Testis (tissue), 3 donors: ENCODE measurements around the gene SHISA6. TPM values are rescaled to one million over a fixed set of nuclear protein-coding genes. Genes with fewer than 3 reads are reported as not detected.

Experiments used
- DNase-seq: peaks from one replicate; pipeline ENCODE4 v3.0.0-alpha.2; 2019
- H3K27ac ChIP-seq, 2 donors: fragments of 200-600 bp; sonication (generic); one replicate each; pipeline ENCODE4 v1.5.1; 2019
- H3K27me3 ChIP-seq: fragments of 200-600 bp; sonication (generic); one replicate; pipeline ENCODE4 v1.5.1; 2019
- H3K36me3 ChIP-seq: fragments of 200-600 bp; sonication (generic); one replicate; pipeline ENCODE4 v1.5.1; 2017; ENCODE audit warnings: low read depth; ENCODE audit errors: missing control alignments
- H3K4me1 ChIP-seq: fragments of 200-600 bp; sonication (generic); one replicate; pipeline ENCODE4 v1.5.1; 2019
- H3K4me3 ChIP-seq, 2 donors: fragments of 200-600 bp; sonication (generic); one replicate each; pipeline ENCODE4 v1.5.1; 2017 to 2019
- H3K9me3 ChIP-seq: fragments of 200-600 bp; sonication (generic); one replicate; pipeline ENCODE4 v1.5.1; 2017
- CTCF ChIP-seq, 3 experiments: fragments of 450-650 bp in 2 of 3; fragments of 200-600 bp in 1 of 3; sonication (generic) in 1 of 3; IDR thresholded peaks; one replicate each; pipeline ENCODE4 v1.5.1; 2016 to 2019; ENCODE audit warnings: antibody characterized with exemption in 3 of 3, mild to moderate bottlenecking in 2 of 3, moderate library complexity in 1 of 3
- POLR2A ChIP-seq: fragments of 450-650 bp; IDR thresholded peaks from one replicate; pipeline ENCODE4 v1.6.1; 2017; ENCODE audit warnings: antibody characterized with exemption, mild to moderate bottlenecking, moderate library complexity
- WGBS, 2 donors: methylation state at CpG; one replicate each; pipeline ENCODE4 v1.1.5; 2018; 5-methylcytosine and 5-hydroxymethylcytosine counted together
- intact Hi-C: fragments of 100-400 bp; cut with DNase I; formaldehyde crosslinking; loops from one replicate; pipeline ENCODE4 v1.15.1; 2023; ENCODE audit warnings: low total_unique reads
- polyA plus RNA-seq: library from polyadenylated mRNA; stranded (reverse); fragments of 350-450 nt; fragmentation: Illumina TruSeq; extraction: RNeasy Lipid Tissue Mini Kit (QIAGEN cat#74804); gene quantifications from one replicate; pipeline ENCODE4 v1.2.3, GENCODE V29; 2014; ENCODE audit warnings: low read depth, low replicate concordance; ENCODE audit not compliant: insufficient read depth
- total RNA-seq, 2 donors: library from RNA; depleted of rRNA; stranded (reverse); fragments of >200 nt; gene quantifications; one replicate each; pipeline ENCODE4 v1.2.3, GENCODE V29; 2016

Gene SHISA6
- total and polyA plus RNA-seq, 3 donors from 2014 or later: 4.0 to 10.3 (median 7.5) TPM

GRCh38 chr17:11238705-11239104 lies 2.3 kb upstream of the SHISA6 start:
- intact Hi-C loops: no loop called here
- 25 to 27% methylated on average over 4 of the region's 4 CpGs for WGBS, 2 donors
- TF ChIP-seq POLR2A (no peak), CTCF (IDR thresholded peaks at IDR 0.05) (no peak)
- DNase-seq: no peak
- H3K36me3 ChIP-seq: no peaks in the 10 kb centered on the region
- no peak overlapping the region for H3K4me3 ChIP-seq
- no peaks in the 10 kb centered on the region for H3K9me3 ChIP-seq
- no peak overlapping the region for H3K27ac ChIP-seq
- H3K27me3 ChIP-seq: no peaks in the 10 kb centered on the region
- H3K4me1 ChIP-seq: no peaks in the 10 kb centered on the region

DNA sequence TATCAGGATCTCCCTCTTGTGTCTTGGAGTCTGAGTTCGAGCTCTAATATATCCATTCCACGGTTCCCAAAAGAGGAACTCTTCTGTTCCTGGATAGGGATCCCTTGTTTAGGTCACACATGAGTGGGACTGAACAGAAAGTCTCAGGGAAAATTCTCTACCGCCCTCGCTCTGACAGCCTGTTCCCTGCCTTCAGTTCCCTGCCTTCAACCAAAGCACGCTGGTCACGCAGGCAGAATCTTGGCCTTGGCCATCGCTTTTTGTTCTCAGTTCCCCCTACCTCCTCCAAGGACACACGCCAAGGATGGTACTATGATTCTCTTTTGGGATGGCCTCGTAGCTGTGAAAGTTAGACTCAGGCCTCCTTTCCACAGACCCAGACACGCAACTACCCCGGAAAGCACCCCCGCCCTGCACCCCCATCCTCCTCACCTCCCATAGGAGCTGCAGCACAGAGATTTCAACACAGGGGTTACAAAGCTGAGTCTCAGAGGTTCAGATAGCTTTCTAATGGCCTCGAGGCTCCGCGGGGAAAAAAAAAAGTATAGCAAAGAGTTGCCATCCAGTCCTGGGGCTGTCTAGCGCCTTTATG lies 1.5 kb upstream of the SHISA6 start:
- H3K9me3 ChIP-seq: no peaks in the 10 kb centered on the region
- H3K27ac ChIP-seq: peak overlapping the region in 1 of 2 donors; percentile 59
- peak; percentile 27 for DNase-seq
- no peaks in the 10 kb centered on the region for H3K36me3 ChIP-seq
- intact Hi-C loops: no loop called here
- TF ChIP-seq CTCF (IDR thresholded peaks at IDR 0.05) (no peak), POLR2A (no peak)
- H3K4me1 ChIP-seq: no peaks in the 10 kb centered on the region
- H3K27me3 ChIP-seq: no peaks in the 10 kb centered on the region
- 6 to 12% methylated on average over 16 of the region's 16 CpGs for WGBS, 2 donors
- peak overlapping the region; percentile 54 to 56 for H3K4me3 ChIP-seq

DNA sequence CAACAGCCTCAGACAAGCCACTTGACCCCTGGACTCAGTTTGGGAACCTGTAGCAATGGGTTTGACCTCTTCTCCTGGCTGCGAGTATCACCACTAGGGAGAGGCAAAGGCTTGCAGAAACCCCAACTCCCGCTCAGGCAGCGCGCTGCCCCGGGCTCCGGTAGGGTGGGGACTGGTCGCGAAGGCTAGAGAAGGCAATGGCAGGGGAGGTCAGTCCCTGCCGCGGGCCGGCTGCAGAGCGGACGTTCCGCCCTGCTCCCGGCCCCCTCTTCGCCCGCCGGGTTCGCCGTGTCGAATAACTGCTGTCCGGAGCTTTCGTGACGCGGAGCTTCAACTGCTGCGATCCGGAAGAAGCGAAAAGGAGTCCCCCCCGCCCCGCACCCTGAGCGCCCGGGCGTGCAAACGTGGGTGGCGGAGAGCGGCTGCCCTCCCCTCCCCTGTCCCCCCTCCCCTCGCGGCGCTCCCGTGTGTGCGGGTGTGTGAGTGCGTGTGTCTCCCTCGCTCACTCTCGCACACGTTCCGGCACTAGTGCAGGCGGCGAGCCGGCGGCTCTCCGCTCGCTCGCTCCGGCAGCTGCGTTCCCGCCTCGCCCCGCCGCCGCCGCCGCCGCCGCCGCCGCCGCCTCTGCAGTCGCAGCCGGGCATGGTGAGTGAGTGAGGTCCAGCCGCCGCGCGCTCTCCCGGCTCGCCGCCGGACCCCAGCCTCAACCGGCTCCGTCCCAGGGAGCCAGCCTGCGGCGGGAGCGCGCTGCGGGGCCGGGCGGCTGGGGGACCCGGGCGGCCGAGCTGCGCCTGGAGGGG lies 772 bp upstream of the SHISA6 start:
- TF ChIP-seq CTCF (IDR thresholded peaks at IDR 0.05): peak in 1 of 3 experiments; percentile 21
- TF ChIP-seq POLR2A: no peak
- no peaks in the 10 kb centered on the region for H3K36me3 ChIP-seq
- H3K27me3 ChIP-seq: no peaks in the 10 kb centered on the region
- H3K27ac ChIP-seq: peak overlapping the region; percentile 1 to 59
- intact Hi-C loops: no loop called here
- no peaks in the 10 kb centered on the region for H3K9me3 ChIP-seq
- DNase-seq: peak; percentile 49
- H3K4me1 ChIP-seq: no peaks in the 10 kb centered on the region
- H3K4me3 ChIP-seq: peak overlapping the region; percentile 54 to 56
- WGBS, 2 donors: 1% methylated on average over 26 of the region's 90 CpGs; no CpG with 5 or more reads in 1 of the 2 donors

DNA sequence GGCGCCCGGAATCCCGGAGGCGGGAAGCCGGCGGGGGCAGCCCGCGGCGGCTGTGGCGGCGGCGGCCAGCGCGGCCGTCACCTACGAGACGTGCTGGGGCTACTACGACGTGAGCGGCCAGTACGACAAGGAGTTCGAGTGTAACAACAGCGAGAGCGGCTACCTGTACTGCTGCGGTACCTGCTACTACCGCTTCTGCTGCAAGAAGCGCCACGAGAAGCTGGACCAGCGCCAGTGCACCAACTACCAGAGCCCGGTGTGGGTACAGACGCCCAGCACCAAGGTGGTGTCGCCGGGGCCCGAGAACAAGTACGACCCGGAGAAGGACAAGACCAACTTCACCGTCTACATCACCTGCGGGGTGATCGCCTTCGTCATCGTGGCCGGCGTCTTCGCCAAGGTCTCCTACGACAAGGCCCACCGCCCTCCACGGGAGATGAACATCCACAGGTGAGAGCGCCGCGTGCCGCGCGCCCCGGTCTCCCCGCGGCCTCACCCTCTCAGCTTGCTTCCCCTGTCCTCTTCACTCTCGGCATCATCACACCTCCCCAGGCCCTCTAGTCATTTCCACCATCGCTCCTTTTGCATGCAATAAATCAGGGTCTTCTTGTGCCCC lies 706 bp downstream of the SHISA6 start:
- Histone ChIP-seq H3K27ac (peak overlapping the region in 1 of 2 donors; percentile 45), H3K9me3 (no peaks in the 10 kb centered on the region), H3K36me3 (no peaks in the 10 kb centered on the region), H3K4me3 (peak overlapping the region; percentile 36 to 44), H3K4me1 (no peaks in the 10 kb centered on the region), H3K27me3 (no peaks in the 10 kb centered on the region)
- intact Hi-C loops: no loop called here
- peak; percentile 34 for DNase-seq
- TF ChIP-seq POLR2A (no peak), CTCF (IDR thresholded peaks at IDR 0.05) (no peak)
- 14 to 18% methylated on average over 14 to 54 of the region's 58 CpGs for WGBS, 2 donors
